ENCODE measurements around the gene MET. TPM values are rescaled to one million over a fixed set of nuclear protein-coding genes. Genes with fewer than 3 reads are reported as not detected.

The MET gene
- total and polyA plus RNA-seq, 10 of the 15 experiments (the other 5 are each of a cell fraction or from before 2014, with no cell fraction given): 0.01 to 0.21 TPM; not detected in 8

- no peak for FAIRE-seq
- RAD21 ChIA-PET (ENCODE audit: unreplicated experiment): interaction anchor here (2.1 kb wide), 1 partner anchor 195 kb away, joined by 28 read pairs; no protein-coding TSS in a partner anchor
- Histone ChIP-seq H3K4me2 (ENCODE audit: control insufficient read depth, insufficient read depth) (no peak overlapping the region), H4K20me1 (ENCODE audit: control insufficient read depth, insufficient read depth) (no peaks in the 10 kb centered on the region), H3K36me3 (ENCODE audit: control insufficient read depth in 2 of 2, insufficient read depth in 2 of 2, low read length in 1 of 2) (no peaks in the 10 kb centered on the region), H2AFZ (ENCODE audit: control insufficient read depth, low read depth, low read length) (no peak overlapping the region), H3K4me1 (ENCODE audit: control insufficient read depth, insufficient read depth, low read length) (peaks cover 6% of the 10 kb centered on the region; the same call in 1 of the 2 replicates), H3K79me2 (ENCODE audit: control insufficient read depth, insufficient read depth, low read length) (no peaks in the 10 kb centered on the region), H3K9me3 (replicated peaks; ENCODE audit: control insufficient read depth, insufficient read depth, low read length) (no peaks in the 10 kb centered on the region), H3K27ac (ENCODE audit: control insufficient read depth, insufficient read depth) (no peak overlapping the region), H3K27me3 (replicated peaks in 1 of 2; ENCODE audit: control insufficient read depth in 2 of 2, insufficient read depth in 2 of 2, low read length in 1 of 2) (no peaks in the 10 kb centered on the region; a peak in 1 of 4 replicates), H3K4me3 (no peak overlapping the region), H3K9ac (ENCODE audit: control insufficient read depth, insufficient read depth, low read length) (no peak overlapping the region)
- no peak for DNase-seq (ENCODE audit: low read depth, low spot score)
- TF ChIP-seq SP1 (IDR thresholded peaks at IDR 0.05; ENCODE audit: low read depth, low read length) (no peak), RBBP5 (conservative IDR thresholded peaks at IDR 0.05) (no peak), STAT1 (conservative IDR thresholded peaks at IDR 0.05) (no peak), RUNX3 (IDR thresholded peaks at IDR 0.05; ENCODE audit: low read length) (no peak), ZSCAN29 (IDR thresholded peaks at IDR 0.05) (no peak), POLR2A (IDR thresholded peaks at IDR 0.05; ENCODE audit: low read depth, low read length) (no peak), SIX5 (IDR thresholded peaks at IDR 0.05; ENCODE audit: low read depth, low read length, severe bottlenecking) (no peak), HCFC1 (IDR thresholded peaks at IDR 0.05; ENCODE audit: low read length) (no peak), SRF (IDR thresholded peaks at IDR 0.05; ENCODE audit: low read depth in 2 of 2, low read length in 2 of 2) (no peak), BHLHE40 (IDR thresholded peaks at IDR 0.05; ENCODE audit: borderline replicate concordance in 1 of 2, low read depth in 2 of 2, low read length in 1 of 2) (no peak), ESRRA (IDR thresholded peaks at IDR 0.05; ENCODE audit: low read length) (no peak), ZBTB33 (IDR thresholded peaks at IDR 0.05) (no peak), NFXL1 (IDR thresholded peaks at IDR 0.05; ENCODE audit: borderline replicate concordance) (no peak), NR2C2 (IDR thresholded peaks at IDR 0.05; ENCODE audit: borderline replicate concordance, control insufficient read depth, insufficient read length, low read depth) (no peak), SUPT20H (IDR thresholded peaks at IDR 0.05; ENCODE audit: borderline replicate concordance, control insufficient read depth, low read depth, low read length) (no peak), CBFB (IDR thresholded peaks at IDR 0.05; ENCODE audit: low read depth) (no peak), LARP7 (IDR thresholded peaks at IDR 0.05) (no peak), RAD21 (IDR thresholded peaks at IDR 0.05; ENCODE audit: insufficient read depth, low read depth, low read length) (no peak)
- CTCF ChIA-PET: interaction anchor here (1.2 to 5.5 kb wide), 5 partner anchors 9 to 192 kb away, joined by 3 to 106 read pairs (median 3); no protein-coding TSS in a partner anchor
- in situ Hi-C loops (cut with MboI): loop anchor here (10.0 kb wide), 1 partner anchor 521 kb away; no protein-coding TSS in a partner anchor
- intact Hi-C loops (cut with micrococcal nuclease; ENCODE audit: unreplicated experiment): loop anchor here (2.0 to 5.0 kb wide), 3 partner anchors 104 to 527 kb away; no protein-coding TSS in a partner anchor
- POLR2A ChIA-PET: interaction anchor here (0.6 kb wide), 1 partner anchor 1102 kb away, joined by 12 read pairs; no protein-coding TSS in a partner anchor
- ATAC-seq: no peak
- SMC1A ChIA-PET (ENCODE audit: uncharacterized antibody, unreplicated experiment): interaction anchor here (2.9 kb wide), 1 partner anchor 195 kb away, joined by 26 read pairs; no protein-coding TSS in a partner anchor
- BruUV-seq (replicated peaks): no TSS peak
These were observed 113.8 kb downstream of the MET start for GRCh38 chr7:116785843-116786242.
